ENCODE data around the gene SMYD2.

The SMYD2 gene

GRCh38 chr1:214329470-214330220 is 48.7 kb downstream of the SMYD2 start:
- DNase-seq (ENCODE audit: low read depth), result no peak

GRCh38 chr1:214330222-214330621 is 49.3 kb downstream of the SMYD2 start:
- DNase-seq (ENCODE audit: low read depth), result no peak

DNA sequence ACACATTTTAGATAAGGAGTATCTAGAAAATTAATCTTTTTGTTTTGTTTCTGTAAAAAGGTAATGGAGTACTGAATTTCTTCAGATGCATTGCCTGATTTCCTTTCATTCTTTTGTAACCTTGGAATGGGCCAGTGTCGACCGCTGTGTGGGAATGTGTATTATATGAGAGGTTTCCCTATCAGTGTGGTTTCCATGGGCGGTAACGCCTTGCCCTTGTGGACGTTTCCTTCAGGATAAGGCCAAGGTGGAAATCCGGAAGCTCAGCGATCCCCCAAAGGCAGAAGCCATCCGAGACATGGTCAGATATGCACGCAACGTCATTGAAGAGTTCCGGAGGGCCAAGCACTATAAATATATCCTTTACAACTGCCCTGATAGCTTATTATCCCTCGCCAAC is 49.8 kb downstream of the SMYD2 start:
- DNase-seq (ENCODE audit: low read depth), result no peak

- DNase-seq (ENCODE audit: low read depth), result no peak
These were observed 50.2 kb downstream of the SMYD2 start for GRCh38 chr1:214331180-214331579.

- DNase-seq (ENCODE audit: low read depth), result peak; percentile 69
These were observed 51.0 kb downstream of the SMYD2 start for GRCh38 chr1:214331827-214332423.

DNA sequence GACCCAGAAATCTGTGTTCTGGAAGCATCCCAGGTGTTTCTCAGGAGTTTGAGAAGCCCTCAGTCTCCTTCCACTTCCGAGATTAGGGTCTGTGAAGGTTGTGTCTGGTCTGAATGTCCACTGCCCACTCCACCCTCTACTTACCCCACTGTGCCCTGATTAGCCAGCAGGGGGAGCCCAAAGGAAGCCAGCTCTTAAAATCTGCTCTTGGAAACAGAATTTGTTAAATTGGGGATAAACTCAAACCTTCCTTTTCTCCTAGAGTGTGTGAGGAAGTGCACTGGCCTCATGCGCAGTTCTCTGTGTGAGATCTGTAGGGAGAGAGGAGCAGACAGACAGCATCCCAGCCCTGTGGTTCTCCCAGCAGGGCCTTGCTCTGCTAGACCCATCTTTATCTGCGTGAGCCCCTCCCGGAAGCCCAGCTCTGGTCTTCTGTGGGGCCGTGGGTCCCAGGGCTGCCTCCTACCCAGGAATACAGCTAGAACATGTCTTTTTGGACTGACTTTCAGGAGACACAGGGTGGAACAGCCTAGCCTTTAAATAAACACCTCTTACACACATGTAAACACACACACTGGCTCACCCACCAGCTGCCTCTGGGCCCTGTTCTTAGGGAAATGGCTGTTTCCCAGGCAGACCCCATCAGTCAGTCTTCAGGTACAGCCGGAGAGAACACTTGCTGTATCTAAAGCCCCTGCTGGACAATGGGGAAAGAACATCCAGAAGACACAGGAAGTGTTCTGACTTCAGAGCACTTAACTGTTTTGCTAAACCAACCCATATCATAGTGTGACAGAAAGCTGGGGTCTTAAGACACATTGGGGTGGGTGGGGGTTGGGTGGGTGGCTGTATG is 52.2 kb downstream of the SMYD2 start:
- peak; percentile 68 for DNase-seq (ENCODE audit: low read depth)

GRCh38 chr1:214335567-214335966 is 54.6 kb downstream of the SMYD2 start:
- no peak for DNase-seq (ENCODE audit: low read depth)

DNA sequence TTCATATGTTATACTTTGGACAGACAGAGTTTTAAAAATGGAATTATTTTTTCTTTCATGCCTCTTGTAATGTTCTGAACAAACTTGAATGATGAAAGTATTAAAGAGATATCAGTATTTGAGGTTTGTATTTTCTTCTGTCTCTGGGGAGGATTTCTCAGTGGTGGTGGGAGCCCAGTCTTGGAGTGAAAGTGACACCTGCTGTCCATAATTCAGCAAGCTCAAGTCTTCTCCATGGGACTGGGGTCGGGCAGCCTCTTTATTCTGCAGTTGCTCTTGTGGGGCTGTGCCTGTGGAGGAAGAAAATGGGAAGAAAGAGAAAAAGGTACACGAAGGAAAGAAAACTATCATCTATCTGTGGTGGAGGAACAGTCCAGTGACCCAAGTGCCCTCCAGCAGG is 56.1 kb downstream of the SMYD2 start:
- no peak for DNase-seq (ENCODE audit: low read depth)

DNA sequence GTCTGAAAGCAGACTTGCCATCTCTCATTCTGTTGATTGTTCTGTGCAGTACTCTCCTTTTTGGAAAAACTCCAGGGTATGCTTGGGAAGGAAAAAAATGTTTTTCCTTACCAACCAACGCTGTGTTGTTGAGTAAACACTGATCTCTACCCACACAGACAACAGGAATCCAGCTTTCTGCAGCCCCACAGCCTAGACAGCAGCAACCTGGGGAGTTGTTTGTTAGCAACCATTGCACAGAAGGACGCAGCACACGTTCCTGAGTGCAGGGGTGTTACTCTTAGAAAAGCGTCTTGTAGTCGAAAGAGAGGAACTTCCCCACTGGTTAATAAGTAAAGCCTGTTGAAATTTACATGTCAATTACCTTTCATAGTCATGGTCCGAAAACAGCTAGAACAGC is 56.6 kb downstream of the SMYD2 start:
- no peak for DNase-seq (ENCODE audit: low read depth)

DNA sequence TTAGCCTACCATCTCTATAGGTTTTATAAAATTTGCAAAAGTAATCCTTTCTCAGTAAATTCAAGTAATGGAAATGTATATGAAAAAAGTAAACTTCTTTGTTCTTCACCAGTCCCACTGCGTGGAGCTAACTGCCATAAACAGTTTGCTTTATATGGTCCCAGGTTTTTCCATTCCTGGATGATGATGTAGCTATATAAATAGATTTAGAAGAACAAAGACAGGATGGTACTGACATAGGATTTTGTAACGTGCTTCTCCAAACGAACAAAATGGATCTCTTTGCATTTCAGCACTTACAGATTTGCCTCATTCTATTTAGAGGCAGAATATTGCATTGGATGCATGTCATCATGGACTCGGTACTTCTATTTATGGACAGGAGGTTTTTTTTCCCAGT is 57.3 kb downstream of the SMYD2 start:
- no peak for DNase-seq (ENCODE audit: low read depth)

- no peak for DNase-seq (ENCODE audit: low read depth)
These were observed 60.5 kb downstream of the SMYD2 start for GRCh38 chr1:214341459-214341858.

GRCh38 chr1:214341932-214342331 is 61.0 kb downstream of the SMYD2 start:
- no peak for DNase-seq (ENCODE audit: low read depth)

DNA sequence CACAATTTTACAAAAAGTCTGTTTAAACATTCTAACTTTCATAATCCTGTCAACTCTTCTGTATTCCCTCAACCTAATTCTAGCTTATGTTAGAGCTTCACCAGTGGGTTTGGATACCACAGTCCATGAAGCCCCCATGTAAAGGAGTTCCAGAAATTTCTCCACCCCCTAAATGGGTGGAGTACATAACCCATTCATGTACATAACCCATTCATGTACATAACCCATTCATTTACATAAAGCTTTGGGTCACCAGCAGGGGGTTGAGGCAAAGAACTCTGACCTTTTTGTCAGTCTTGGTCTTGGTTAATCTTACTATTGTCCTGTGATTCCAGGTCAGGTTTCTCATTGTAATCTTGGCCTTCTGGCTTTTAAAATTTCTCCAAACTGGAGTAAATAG is 61.6 kb downstream of the SMYD2 start:
- no peak for DNase-seq (ENCODE audit: low read depth)

DNA sequence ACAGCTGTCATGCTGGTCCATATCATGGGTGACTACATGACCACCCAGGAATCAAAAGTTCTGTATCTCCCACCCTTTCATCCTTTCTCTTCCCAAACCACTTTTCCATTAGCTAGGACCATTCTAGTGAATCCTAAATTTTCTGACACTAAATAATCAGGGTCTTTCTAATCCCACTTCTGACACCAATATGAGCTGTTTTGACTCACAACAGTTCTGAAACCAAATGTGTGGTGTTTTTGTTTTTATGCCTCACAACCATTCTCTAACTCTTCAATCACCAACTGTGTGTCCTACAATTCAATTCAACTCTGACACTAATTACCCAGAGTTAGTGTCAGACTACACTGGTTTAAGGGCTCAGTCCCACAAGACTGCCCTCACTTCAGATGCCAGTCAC is 63.9 kb downstream of the SMYD2 start:
- no peak for DNase-seq (ENCODE audit: low read depth)

GRCh38 chr1:214349008-214349407 is 68.0 kb downstream of the SMYD2 start:
- no peak for DNase-seq (ENCODE audit: low read depth)

- DNase-seq (ENCODE audit: low read depth), result no peak
These were observed 68.8 kb downstream of the SMYD2 start for GRCh38 chr1:214349781-214350180.

DNA sequence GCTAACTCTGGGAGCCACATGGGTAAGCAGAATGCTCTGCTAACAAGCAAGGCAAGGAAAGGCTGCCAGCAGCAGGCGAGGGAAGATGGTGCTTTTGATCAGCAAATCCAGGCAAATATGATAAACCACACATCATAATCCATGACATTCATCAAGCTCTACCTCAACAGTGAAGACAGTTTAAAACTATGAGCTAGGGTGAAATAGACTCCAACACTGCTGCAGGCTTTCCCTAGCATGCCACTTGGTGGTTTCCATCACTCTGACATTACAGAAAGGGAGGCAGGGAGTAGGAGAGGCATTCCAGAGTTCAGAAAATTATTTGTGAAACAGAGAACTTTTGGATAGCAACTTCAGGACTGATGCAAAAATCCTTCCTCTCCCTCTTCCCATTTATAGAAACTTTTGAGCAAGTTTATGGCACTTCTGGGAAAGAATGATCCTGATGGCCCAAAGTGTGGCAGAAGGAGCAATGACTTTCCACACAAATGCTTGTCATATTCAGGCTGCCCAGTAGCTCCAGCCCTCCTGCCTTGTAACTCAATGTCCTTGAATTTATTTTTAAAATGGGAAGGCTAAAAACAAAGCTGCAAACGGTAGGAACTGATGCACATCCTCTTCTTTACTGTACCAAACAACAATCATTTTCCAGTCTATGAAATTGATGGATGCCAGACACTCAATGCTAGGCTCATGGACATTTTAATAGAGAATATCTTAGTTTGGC is 70.8 kb downstream of the SMYD2 start:
- DNase-seq (ENCODE audit: low read depth), result no peak

GRCh38 chr1:214352838-214353237 is 71.9 kb downstream of the SMYD2 start:
- DNase-seq (ENCODE audit: low read depth), result peak; percentile 42

DNA sequence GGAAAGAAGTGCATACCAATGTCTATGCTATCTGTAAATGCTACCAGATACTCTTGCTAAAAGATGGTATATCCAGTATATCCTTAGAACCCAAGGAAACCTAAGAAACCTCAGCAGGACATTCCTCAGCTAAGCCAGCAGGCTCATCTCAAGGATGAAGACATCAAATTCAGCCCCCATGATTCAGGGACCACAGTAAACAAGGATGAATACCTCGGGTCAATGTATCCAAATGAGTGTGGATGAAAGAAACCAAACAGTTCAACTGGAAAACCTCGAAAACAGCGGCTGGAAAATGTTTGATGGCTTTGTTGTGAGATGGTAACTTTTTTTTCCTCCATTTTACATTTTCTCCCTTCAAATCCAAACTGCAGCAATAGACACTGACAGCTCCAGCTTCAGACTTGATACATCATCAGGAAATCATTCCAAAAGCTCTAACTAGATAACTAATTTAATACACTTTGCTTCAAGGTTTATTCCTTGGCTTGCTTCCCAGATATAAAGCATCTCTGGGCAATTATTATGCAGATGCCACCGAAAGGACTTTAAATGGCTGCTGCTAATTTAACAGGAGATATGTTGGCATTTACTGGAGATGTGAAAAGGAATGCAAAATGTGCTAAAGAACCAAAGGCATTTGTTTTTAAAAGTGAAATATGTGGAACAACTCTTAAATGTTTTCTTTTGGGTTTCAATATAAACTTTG is 73.6 kb downstream of the SMYD2 start:
- peak; percentile 25 for DNase-seq (ENCODE audit: low read depth)

- DNase-seq (ENCODE audit: low read depth), result no peak
These were observed 79.2 kb downstream of the SMYD2 start for GRCh38 chr1:214360116-214360515.

DNA sequence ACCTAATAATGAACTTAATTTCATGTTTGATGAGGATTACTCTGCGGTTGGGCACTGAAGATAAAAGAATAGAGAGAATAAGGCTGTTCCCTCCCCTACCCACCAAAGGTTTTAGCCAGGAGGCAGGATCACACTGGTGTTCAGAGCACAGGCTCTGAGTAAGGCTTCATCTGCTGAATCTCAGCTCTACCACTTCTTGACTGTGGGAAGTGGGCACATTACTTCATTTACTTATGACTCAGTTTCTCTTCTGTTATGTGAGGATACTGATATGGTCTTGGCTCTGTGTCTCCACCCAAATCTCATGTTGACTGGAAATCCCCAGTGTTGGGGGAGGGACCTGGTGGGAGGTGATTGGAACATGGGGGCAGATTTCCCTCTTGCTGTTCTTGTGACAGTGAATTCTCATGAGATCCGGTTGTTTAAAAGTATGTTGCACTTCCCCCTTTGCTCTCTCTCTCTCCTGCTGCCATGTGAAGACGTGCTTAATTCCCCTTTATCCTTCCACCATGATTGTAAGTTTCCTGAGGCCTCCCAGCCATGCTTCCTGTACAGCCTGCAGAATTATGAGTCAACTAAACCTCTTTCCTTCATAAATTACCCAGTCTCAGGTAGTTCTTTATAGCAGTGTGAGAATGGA is 79.7 kb downstream of the SMYD2 start:
- DNase-seq (ENCODE audit: low read depth), result no peak
